Gastrocnemius medialis (tissue), 4 donors: ENCODE measurements around the gene OR6X1.

Source experiments
- POLR2A ChIP-seq, 2 donors: fragments of 450-650 bp; IDR thresholded peaks; one replicate each; pipeline ENCODE4 v1.6.1; 2017; ENCODE audit warnings: antibody characterized with exemption in 2 of 2, mild to moderate bottlenecking in 2 of 2, moderate library complexity in 2 of 2
- TF ChIP-seq, protein P1 (sequence below), 5 experiments: fragments of 450-650 bp in 3 of 5; fragments of 200-600 bp in 2 of 5; sonication (generic) in 2 of 5; IDR thresholded peaks in 4 of 5; conservative IDR thresholded peaks in 1 of 5; 1 replicate in 4 of 5; 2 replicates in 1 of 5; pipeline ENCODE4 v1.5.1; 2016 to 2019; ENCODE audit warnings: antibody characterized with exemption in 5 of 5, mild to moderate bottlenecking in 3 of 5, moderate library complexity in 3 of 5

DNA sequence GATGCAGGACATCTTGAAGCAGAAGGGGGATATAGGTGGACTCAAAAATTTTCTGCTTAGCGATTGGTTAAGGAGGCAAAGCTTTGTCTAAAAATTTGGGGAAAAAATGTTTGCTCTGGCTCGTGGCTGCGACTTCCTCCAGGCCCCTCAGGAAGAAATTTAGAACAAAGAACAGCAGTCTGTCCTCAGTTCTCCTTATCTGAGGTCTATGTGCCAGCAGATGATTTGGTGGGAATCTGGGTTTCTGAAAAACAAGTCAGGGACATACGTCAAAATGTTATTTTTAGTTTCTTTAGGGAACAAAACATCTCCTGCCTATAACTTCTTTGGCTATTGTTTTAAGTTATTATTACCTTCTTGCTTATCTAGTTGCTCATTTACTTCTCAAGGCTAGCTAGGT is 43.8 kb upstream of the OR6X1 start:
- TF ChIP-seq POLR2A (IDR thresholded peaks at IDR 0.05) = no peak
- TF ChIP-seq, protein P1, sequence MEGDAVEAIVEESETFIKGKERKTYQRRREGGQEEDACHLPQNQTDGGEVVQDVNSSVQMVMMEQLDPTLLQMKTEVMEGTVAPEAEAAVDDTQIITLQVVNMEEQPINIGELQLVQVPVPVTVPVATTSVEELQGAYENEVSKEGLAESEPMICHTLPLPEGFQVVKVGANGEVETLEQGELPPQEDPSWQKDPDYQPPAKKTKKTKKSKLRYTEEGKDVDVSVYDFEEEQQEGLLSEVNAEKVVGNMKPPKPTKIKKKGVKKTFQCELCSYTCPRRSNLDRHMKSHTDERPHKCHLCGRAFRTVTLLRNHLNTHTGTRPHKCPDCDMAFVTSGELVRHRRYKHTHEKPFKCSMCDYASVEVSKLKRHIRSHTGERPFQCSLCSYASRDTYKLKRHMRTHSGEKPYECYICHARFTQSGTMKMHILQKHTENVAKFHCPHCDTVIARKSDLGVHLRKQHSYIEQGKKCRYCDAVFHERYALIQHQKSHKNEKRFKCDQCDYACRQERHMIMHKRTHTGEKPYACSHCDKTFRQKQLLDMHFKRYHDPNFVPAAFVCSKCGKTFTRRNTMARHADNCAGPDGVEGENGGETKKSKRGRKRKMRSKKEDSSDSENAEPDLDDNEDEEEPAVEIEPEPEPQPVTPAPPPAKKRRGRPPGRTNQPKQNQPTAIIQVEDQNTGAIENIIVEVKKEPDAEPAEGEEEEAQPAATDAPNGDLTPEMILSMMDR (IDR thresholded peaks at IDR 0.05 in 4 of 5, conservative IDR thresholded peaks at IDR 0.05 in 1 of 5) = no peak
